GM12873 (cell line): ENCODE measurements around the gene CEP112.

Experiments used
- CTCF ChIP-seq: IDR thresholded peaks from 2 replicates; pipeline ENCODE4 v1.5.1; 2012; ENCODE audit warnings: low read depth, mild to moderate bottlenecking, moderate library complexity, low read length, control low read depth; ENCODE audit not compliant: insufficient read depth; ENCODE audit errors: missing control alignments

CEP112 gene

GRCh38 chr17:66221343-66221742 is 29.4 kb upstream of the CEP112 start:
- no peak for TF ChIP-seq CTCF

DNA sequence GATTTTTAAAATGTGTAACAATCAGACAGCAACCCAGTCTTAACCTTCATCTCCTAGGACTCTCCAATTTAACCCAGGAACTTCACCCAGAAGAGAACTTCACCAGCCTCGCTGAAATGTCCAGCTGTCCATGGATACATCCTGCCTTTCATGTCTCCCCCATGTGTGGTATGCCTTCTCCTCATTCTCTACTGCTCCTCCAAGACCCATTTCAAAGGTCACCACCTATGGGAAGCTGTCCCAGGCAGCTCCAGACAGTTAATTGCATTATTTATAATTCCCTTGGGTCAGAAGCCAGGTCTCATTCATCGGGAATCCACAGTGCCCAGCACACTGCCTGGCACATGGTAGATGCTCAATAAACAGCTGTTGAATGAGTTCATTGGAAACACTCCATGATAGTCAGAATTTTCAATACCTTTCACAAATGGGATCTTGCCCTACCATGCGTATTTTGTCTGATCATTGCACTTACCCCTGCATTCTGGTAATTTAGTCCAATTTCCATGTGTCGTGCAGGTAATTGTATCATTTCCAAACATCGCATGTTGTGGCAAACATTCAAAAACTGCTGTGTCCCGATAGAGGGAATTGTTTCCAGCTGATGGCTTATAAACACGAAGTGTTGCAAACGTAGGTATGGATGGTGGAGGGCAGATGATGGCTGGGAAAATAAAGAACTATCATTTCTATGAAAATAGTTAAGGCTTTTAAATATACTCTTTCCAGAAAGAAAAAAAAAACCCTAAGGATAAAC is 28.3 kb upstream of the CEP112 start:
- TF ChIP-seq CTCF, result no peak

DNA sequence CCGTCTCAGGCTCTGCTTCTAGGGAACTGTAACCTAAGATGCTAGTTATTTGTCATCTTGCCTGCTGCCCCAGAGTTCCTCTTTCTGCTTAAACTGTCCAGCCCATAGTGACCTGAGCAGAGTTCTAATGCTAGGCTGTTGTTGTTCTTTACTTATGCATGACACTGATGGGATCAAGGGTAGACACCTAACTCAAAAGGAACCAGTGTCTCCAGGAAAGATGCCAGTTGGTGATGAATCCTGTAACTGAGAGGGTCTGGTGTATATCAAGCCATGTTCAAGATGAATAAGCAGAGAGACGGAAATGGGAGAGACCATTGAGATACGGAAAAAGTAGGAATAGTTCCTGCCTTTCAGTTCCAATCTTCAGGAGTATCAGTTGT is 23.6 kb upstream of the CEP112 start:
- TF ChIP-seq CTCF, result no peak

GRCh38 chr17:66214884-66215528 is 23.1 kb upstream of the CEP112 start:
- no peak for TF ChIP-seq CTCF

GRCh38 chr17:66211047-66211810 is 19.3 kb upstream of the CEP112 start:
- TF ChIP-seq CTCF, result no peak

DNA sequence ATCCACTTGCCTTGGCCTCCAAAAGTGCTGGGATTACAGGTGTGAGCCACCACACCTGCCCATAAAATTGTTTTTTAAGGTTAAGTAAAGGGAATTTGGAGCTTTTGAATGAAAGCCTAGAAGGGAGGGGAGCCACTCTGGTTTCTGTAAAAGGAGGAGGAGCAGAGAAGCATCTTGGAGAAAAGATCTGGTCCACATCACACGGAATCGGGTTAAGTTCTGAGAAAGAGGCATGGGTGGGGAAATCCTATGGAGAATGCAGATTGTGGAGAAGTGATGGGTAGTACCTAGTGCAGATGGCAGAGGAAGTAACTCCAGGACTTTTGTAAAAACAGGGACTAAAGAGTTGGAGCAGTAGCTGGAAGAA is 18.3 kb upstream of the CEP112 start:
- no peak for TF ChIP-seq CTCF

DNA sequence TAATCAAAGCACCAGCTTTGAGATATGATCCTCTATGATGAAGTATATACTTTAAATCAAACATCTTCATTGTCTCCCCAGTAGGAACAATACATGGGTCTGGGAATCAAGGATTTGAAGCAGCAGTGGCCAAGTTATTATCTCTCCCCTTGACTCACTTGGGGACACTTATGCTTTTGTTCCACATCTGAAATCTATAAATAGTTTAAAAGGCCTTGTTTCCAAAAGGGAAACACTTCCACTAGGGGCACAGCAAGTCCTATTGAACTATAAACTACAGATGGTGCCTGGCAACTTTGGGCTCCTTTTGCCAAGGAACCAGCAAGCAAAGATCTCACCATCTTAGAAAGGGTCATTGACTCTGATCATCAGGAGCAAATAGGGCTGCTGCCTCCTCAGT is 16.0 kb upstream of the CEP112 start:
- TF ChIP-seq CTCF, result no peak
